Stomach (tissue), 4 donors: ENCODE results near the gene PLK2.

ENCODE experiments used
- CTCF ChIP-seq, 7 experiments: fragments of 450-650 bp in 4 of 7; fragments of 200-600 bp in 3 of 7; sonication (generic) in 3 of 7; IDR thresholded peaks; one replicate each; pipeline ENCODE4 v1.5.1; 2016 to 2019; ENCODE audit warnings: antibody characterized with exemption in 7 of 7, control low read depth in 2 of 7, mild to moderate bottlenecking in 1 of 7
- POLR2A ChIP-seq, 4 donors: fragments of 450-650 bp; IDR thresholded peaks; one replicate each; pipeline ENCODE4 v1.6.1; 2016; ENCODE audit warnings: antibody characterized with exemption in 4 of 4, control low read depth in 2 of 4, mild to moderate bottlenecking in 1 of 4, moderate library complexity in 1 of 4
- POLR2AphosphoS5 ChIP-seq, 3 donors: sonication (generic); formaldehyde crosslinking; IDR thresholded peaks; one replicate each; pipeline ENCODE4 v1.6.1; 2016; ENCODE audit warnings: antibody characterized with exemption in 3 of 3

- TF ChIP-seq CTCF (IDR thresholded peaks at IDR 0.05) (no peak), POLR2A (IDR thresholded peaks at IDR 0.05) (no peak), POLR2AphosphoS5 (IDR thresholded peaks at IDR 0.05) (no peak)
Observed at GRCh38 chr5:58407042-58407719, 52.7 kb downstream of the PLK2 start.
